GM23338 (cell line): ENCODE results near the gene CATSPERZ. TPM values are rescaled to one million over a fixed set of nuclear protein-coding genes. Genes with fewer than 3 reads are reported as not detected.

Experiments used
- ATAC-seq: fragments of 200-7000 bp; cut with Tn5 transposase; 3 replicates; pipeline ENCODE4 v1.9.1; 2020
- DNase-seq: peaks from one replicate; pipeline ENCODE4 v3.0.0-alpha.2; 2015; ENCODE audit warnings: low spot score
- H2AFZ ChIP-seq: fragments of 200-600 bp; sonication (generic); 2 replicates; pipeline ENCODE4 v1.8.0; 2016; ENCODE audit warnings: antibody characterized with exemption, mild to moderate bottlenecking, moderate library complexity
- H3F3A ChIP-seq: fragments of 200-600 bp; sonication (generic); replicated peaks from 2 replicates; pipeline ENCODE4 v1.8.0; 2017; ENCODE audit warnings: antibody characterized with exemption, mixed run types, low read depth
- H3K27ac ChIP-seq: fragments of 200-600 bp; sonication (generic); 2 replicates; pipeline ENCODE4 v1.6.1; 2016; ENCODE audit warnings: low read depth
- H3K27me3 ChIP-seq: fragments of 200-600 bp; sonication (generic); 2 replicates; pipeline ENCODE4 v1.8.0; 2016; ENCODE audit warnings: mild to moderate bottlenecking, mixed run types, moderate library complexity; ENCODE audit not compliant: insufficient read depth
- H3K36me3 ChIP-seq: fragments of 200-600 bp; sonication (generic); 2 replicates; pipeline ENCODE4 v1.8.0; 2016; ENCODE audit warnings: mild to moderate bottlenecking; ENCODE audit not compliant: insufficient read depth
- H3K4me1 ChIP-seq: fragments of 200-600 bp; sonication (generic); 2 replicates; pipeline ENCODE4 v1.8.0; 2016; ENCODE audit warnings: mild to moderate bottlenecking, moderate library complexity; ENCODE audit not compliant: insufficient read depth
- H3K4me2 ChIP-seq: fragments of 200-600 bp; sonication (generic); 2 replicates; pipeline ENCODE4 v1.7.1; 2017; ENCODE audit warnings: mixed run types
- H3K4me3 ChIP-seq: fragments of 200-600 bp; sonication (generic); 2 replicates; pipeline ENCODE4 v1.6.1; 2016; ENCODE audit warnings: mixed run types
- H3K79me2 ChIP-seq: fragments of 200-600 bp; sonication (generic); replicated peaks from 2 replicates; pipeline ENCODE4 v1.8.0; 2017; ENCODE audit warnings: mild to moderate bottlenecking; ENCODE audit not compliant: insufficient read depth
- H3K9me2 ChIP-seq: fragments of 200-600 bp; sonication (generic); 2 replicates; pipeline ENCODE4 v1.8.0; 2017; ENCODE audit not compliant: insufficient read depth
- H4K20me1 ChIP-seq: fragments of 200-600 bp; sonication (generic); replicated peaks from 2 replicates; pipeline ENCODE4 v1.8.0; 2017; ENCODE audit warnings: mild to moderate bottlenecking; ENCODE audit not compliant: insufficient read depth
- H3K27ac Mint-ChIP-seq: 2 replicates; pipeline ENCODE4 v1.8.0; 2020; ENCODE audit warnings: inconsistent platforms, mild to moderate bottlenecking, moderate library complexity, mixed read lengths
- H3K27me3 Mint-ChIP-seq: 3 replicates; pipeline ENCODE4 v1.8.0; 2022; ENCODE audit warnings: low read depth, mild to moderate bottlenecking, moderate library complexity, mixed read lengths, inconsistent platforms; ENCODE audit not compliant: insufficient read depth, poor library complexity
- H3K36me3 Mint-ChIP-seq: 3 replicates; pipeline ENCODE4 v1.8.0; 2021; ENCODE audit warnings: low read depth, mild to moderate bottlenecking, inconsistent platforms, moderate library complexity, mixed read lengths
- H3K4me1 Mint-ChIP-seq: 3 replicates; pipeline ENCODE4 v1.8.0; 2020; ENCODE audit warnings: mild to moderate bottlenecking, inconsistent platforms, mixed read lengths
- H3K4me3 Mint-ChIP-seq: 3 replicates; pipeline ENCODE4 v1.8.0; 2021; ENCODE audit warnings: moderate library complexity, mild to moderate bottlenecking, inconsistent platforms, mixed read lengths
- H3K9me3 Mint-ChIP-seq: 3 replicates; pipeline ENCODE4 v1.8.0; 2020; ENCODE audit warnings: moderate library complexity, mild to moderate bottlenecking, inconsistent platforms, mixed read lengths
- CREB1 ChIP-seq: fragments of 250-450 bp; sonication (Bioruptor Pico); IDR thresholded peaks from 2 replicates; pipeline ENCODE4 v1.5.0; 2020; ENCODE audit warnings: low read depth, mild to moderate bottlenecking, moderate library complexity
- CTCF ChIP-seq, 2 experiments: fragments of 200-600 bp in 1 of 2; sonication (generic) in 1 of 2; conservative IDR thresholded peaks; 2 replicates each; pipeline versions ENCODE4 v1.5.1 to v1.6.1; 2016 to 2017; ENCODE audit warnings: antibody characterized with exemption in 2 of 2, low read depth in 2 of 2, mild to moderate bottlenecking in 2 of 2, moderate library complexity in 1 of 2
- EZH2 ChIP-seq: fragments of 200-600 bp; sonication (generic); IDR thresholded peaks from one replicate; pipeline ENCODE4 v1.8.0; 2017; ENCODE audit warnings: antibody characterized with exemption, mild to moderate bottlenecking, low read depth; ENCODE audit not compliant: unreplicated experiment
- EZH2phosphoT487 ChIP-seq: fragments of 200-600 bp; sonication (generic); IDR thresholded peaks from one replicate; pipeline ENCODE4 v1.8.1; 2018; ENCODE audit warnings: antibody characterized with exemption; ENCODE audit not compliant: unreplicated experiment
- POLR2AphosphoS5 ChIP-seq: IDR thresholded peaks from 2 replicates; pipeline ENCODE4 v1.6.1; 2016; ENCODE audit warnings: antibody characterized with exemption, low read depth
- ZNF114 ChIP-seq: fragments of 250-450 bp; sonication (Bioruptor Pico); IDR thresholded peaks from 2 replicates; pipeline ENCODE4 v1.5.0; 2020; ENCODE audit warnings: mild to moderate bottlenecking, moderate library complexity
- ZNF331 ChIP-seq: fragments of 250-450 bp; sonication (Bioruptor Pico); IDR thresholded peaks from 2 replicates; pipeline ENCODE4 v1.5.0; 2020; ENCODE audit warnings: low read depth, mild to moderate bottlenecking, moderate library complexity
- polyA plus RNA-seq: library from polyadenylated mRNA; unstranded; fragments of >200 nt; fragmentation: Nextera tagmentation; extraction: Ambion mirVana; gene quantifications from 2 replicates; pipeline ENCODE4 v1.2.1, GENCODE V29; 2016
- total RNA-seq: library from RNA; depleted of rRNA; stranded (reverse); fragments of >200 nt; shearing (Covaris generic); gene quantifications from 2 replicates; pipeline ENCODE4 v1.2.3, GENCODE V29; 2014
- TF ChIP-seq, protein P1 (sequence below): IDR thresholded peaks from 2 replicates; pipeline ENCODE4 v1.6.1; 2016; ENCODE audit warnings: antibody characterized with exemption

CATSPERZ gene
- total and polyA plus RNA-seq, 2 experiments from 2014 or later, result 0.99 TPM; not detected in 1

DNA sequence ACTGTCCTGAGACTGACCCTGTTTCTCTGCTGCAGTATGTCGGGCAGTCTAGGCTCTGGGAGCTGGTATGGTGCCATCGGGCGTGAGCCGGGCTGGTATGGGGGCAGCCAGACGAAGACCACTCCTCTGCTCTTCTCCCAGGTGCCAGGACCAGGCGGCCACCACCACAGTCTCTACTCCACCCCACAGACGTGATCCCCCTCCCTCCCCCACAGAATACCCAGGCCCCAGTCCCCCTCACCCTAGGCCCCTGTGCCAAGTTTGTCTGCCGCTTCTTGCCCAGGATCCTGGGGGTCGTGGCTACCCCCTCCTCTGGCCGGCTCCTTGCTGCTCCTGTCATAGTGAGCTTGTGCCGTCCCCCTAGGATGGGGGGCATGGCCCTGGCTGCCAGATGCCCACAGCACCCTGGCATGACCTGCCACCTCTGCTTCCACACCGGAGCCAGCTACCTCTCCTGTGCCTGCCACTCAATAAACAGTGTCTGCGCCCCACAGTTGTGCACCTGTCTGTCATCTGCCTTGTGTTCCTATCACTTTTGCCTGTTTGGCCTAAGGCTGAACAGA lies 11.1 kb upstream of the CATSPERZ start:
- TF ChIP-seq ZNF331 (CRISPR knock-in tag), result no peak
- TF ChIP-seq POLR2AphosphoS5, result no peak
- no peak for TF ChIP-seq EZH2phosphoT487
- TF ChIP-seq ZNF114 (CRISPR knock-in tag), result no peak
- no peak for TF ChIP-seq CTCF (conservative IDR thresholded peaks at IDR 0.05; ENCODE audit: low read depth in 2 of 2)
- TF ChIP-seq, protein P1, sequence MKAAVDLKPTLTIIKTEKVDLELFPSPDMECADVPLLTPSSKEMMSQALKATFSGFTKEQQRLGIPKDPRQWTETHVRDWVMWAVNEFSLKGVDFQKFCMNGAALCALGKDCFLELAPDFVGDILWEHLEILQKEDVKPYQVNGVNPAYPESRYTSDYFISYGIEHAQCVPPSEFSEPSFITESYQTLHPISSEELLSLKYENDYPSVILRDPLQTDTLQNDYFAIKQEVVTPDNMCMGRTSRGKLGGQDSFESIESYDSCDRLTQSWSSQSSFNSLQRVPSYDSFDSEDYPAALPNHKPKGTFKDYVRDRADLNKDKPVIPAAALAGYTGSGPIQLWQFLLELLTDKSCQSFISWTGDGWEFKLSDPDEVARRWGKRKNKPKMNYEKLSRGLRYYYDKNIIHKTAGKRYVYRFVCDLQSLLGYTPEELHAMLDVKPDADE, result no peak
- TF ChIP-seq CREB1 (CRISPR knock-in tag), result no peak
- Histone ChIP-seq H3K79me2 (no peaks in the 10 kb centered on the region), H4K20me1 (peaks cover 3% of the 10 kb centered on the region; the same call in 1 of the 2 replicates), H3K9me2 (no peaks in the 10 kb centered on the region), H3K27ac (no peak overlapping the region), H3K36me3 (no peaks in the 10 kb centered on the region), H2AFZ (no peak overlapping the region), H3K4me3 (no peak overlapping the region), H3K4me2 (no peak overlapping the region), H3K27me3 (peaks cover 63% of the 10 kb centered on the region), H3K4me1 (peaks cover 2% of the 10 kb centered on the region; the same call in 1 of the 2 replicates), H3F3A (peaks cover 9% of the 10 kb centered on the region; the same call in 1 of the 2 replicates)
- Mint-ChIP-seq H3K27me3 (peaks cover 57% of the 10 kb centered on the region), H3K36me3 (no peaks in the 10 kb centered on the region; the same call in 2 of the 3 replicates), H3K4me3 (no peak overlapping the region; the same call in 2 of the 3 replicates), H3K9me3 (no peaks in the 10 kb centered on the region; the same call in 1 of the 3 replicates), H3K27ac (no peak overlapping the region), H3K4me1 (peaks cover 11% of the 10 kb centered on the region)
- ATAC-seq, result no peak
- DNase-seq, result no peak

DNA sequence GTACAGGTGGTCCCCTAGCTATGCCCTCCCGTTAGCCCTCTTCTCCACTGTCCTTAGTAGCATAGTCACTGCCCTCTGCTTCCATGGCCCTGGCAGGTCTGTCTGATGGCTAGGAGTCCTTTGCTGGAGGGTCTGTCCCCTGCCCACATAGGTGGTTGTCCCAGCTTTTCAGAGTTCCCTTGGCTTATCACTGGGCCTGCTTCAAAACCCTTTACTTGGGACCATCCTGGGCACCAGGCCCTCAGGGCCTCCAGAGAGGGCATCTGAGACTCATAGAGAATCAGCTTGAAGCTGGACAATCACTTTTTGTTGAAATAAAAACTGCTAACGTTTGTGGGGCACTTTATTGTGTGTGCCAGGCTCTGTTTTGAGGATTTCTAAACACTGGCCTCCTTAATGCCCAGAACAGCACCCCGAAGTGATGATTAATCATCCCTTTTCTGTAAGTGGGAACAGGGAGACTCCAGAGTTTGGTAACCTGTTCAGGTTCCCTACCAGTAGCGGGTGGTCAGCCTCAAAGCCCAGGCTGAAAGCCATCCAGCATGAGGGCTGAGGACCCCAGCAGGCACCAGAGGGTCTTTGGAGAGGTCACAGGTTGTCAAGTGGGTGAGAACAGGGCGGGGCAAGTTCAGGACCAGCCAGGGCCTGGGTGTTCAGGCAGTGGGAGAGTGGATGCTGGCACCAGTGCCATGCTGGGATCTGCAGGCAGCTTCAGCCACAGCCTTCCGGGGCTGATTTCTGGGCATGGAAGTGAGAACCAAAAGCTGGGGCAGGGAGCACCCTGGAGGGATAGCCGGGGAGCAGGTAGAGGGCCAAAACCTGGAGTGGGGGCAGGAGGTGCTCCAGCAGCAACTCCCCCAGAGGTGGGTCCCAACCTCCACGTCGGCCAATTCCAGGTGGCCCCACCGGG lies 9.6 kb upstream of the CATSPERZ start:
- Mint-ChIP-seq H3K9me3 (no peaks in the 10 kb centered on the region; the same call in 1 of the 3 replicates), H3K27me3 (peaks cover 70% of the 10 kb centered on the region), H3K4me1 (peaks cover 11% of the 10 kb centered on the region), H3K27ac (no peak overlapping the region), H3K4me3 (peak overlapping the region; percentile 69), H3K36me3 (no peaks in the 10 kb centered on the region; the same call in 2 of the 3 replicates)
- ATAC-seq, result peak; percentile 16
- no peak overlapping the region for H3K27ac ChIP-seq
- peak; percentile 44 for DNase-seq
- no peaks in the 10 kb centered on the region for H3K9me2 ChIP-seq
- peaks cover 2% of the 10 kb centered on the region; the same call in 1 of the 2 replicates for H3K4me1 ChIP-seq
- peaks cover 78% of the 10 kb centered on the region for H3K27me3 ChIP-seq
- H3K4me3 ChIP-seq, result peak overlapping the region; percentile 59
- H3K4me2 ChIP-seq, result peak overlapping the region; percentile 78
- H3K36me3 ChIP-seq, result no peaks in the 10 kb centered on the region
- peaks cover 7% of the 10 kb centered on the region; the same call in 1 of the 2 replicates for H3F3A ChIP-seq
- H3K79me2 ChIP-seq, result no peaks in the 10 kb centered on the region
- TF ChIP-seq EZH2 (peak; percentile 24), CREB1 (CRISPR knock-in tag) (no peak)
- no peak overlapping the region for H2AFZ ChIP-seq
- peaks cover 8% of the 10 kb centered on the region for H4K20me1 ChIP-seq
